Adipocyte (in vitro differentiated cells): ENCODE data around the gene CFAP299.

ENCODE experiments used
- DNase-seq: peaks from one replicate; pipeline ENCODE4 v3.0.0-alpha.2; 2015; ENCODE audit warnings: low read depth
- H3K27me3 ChIP-seq: replicated peaks from 2 replicates; pipeline ENCODE4 v1.7.0; 2013; ENCODE audit warnings: mild to moderate bottlenecking, low read length, moderate library complexity; ENCODE audit not compliant: control insufficient read depth, insufficient read depth
- H3K36me3 ChIP-seq: 2 replicates; pipeline ENCODE4 v1.7.0; 2013; ENCODE audit warnings: low read length, mild to moderate bottlenecking, moderate library complexity; ENCODE audit not compliant: control insufficient read depth, insufficient read depth, severe bottlenecking
- H3K4me1 ChIP-seq: 2 replicates; pipeline ENCODE4 v1.7.0; 2013; ENCODE audit warnings: mild to moderate bottlenecking, low read length, moderate library complexity; ENCODE audit not compliant: control insufficient read depth, insufficient read depth
- H3K4me3 ChIP-seq: 2 replicates; pipeline ENCODE4 v1.7.0; 2013; ENCODE audit warnings: mild to moderate bottlenecking, low read length, moderate library complexity
- H3K9ac ChIP-seq: 2 replicates; pipeline ENCODE4 v1.7.0; 2013; ENCODE audit warnings: mild to moderate bottlenecking, low read length, moderate library complexity
- H3K9me3 ChIP-seq: 2 replicates; pipeline ENCODE4 v1.7.0; 2013; ENCODE audit warnings: mild to moderate bottlenecking, low read length, moderate library complexity; ENCODE audit not compliant: control insufficient read depth

Gene CFAP299

DNA sequence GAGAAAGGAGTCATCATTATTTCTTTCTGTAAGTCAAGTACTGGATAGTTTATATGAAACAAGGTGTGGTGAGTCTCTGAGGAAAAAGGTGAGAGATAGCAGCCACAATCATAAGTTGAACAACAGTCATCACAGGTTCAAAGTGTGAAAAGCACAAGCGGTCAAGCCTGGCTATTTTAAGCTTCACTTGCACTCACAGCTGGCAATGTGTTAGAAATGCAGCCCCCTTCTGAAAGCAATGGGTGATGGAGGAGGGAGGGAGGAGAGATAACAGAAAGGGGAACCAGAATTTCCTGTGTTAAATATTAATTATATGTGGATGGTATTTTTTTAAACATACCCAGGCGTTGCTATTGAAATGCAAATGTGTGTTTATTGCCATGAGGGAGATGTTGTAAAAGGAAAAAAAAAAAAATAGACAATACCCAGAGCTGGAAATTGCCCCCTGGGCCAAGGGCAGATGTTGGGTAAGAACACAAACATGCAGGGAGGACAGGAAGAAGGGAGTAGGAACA, 668.1 kb downstream of the CFAP299 start:
- no peaks in the 10 kb centered on the region for H3K9me3 ChIP-seq
- no peak overlapping the region for H3K9ac ChIP-seq
- no peaks in the 10 kb centered on the region for H3K36me3 ChIP-seq
- H3K4me1 ChIP-seq: no peaks in the 10 kb centered on the region
- H3K27me3 ChIP-seq: no peaks in the 10 kb centered on the region
- no peak for DNase-seq
- H3K4me3 ChIP-seq: no peak overlapping the region

DNA sequence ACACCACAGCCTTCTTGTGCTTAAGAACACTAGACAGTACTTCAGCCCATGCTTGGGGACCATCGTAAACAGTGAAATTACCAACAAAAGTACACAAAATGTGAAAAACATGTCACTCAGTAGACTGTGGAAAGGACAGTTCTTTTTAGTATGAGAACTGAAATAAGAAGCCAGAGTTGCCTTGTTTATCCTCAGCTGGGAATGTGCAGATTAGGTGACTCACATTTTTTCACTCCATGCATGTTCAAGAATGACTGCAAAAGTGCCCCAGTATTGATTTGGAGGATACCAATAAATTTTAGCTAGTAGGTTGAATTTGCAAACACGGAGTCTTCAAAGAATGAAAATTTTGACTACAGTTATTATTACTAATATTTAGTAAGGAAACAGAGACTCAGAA, 671.9 kb downstream of the CFAP299 start:
- DNase-seq: no peak
- H3K27me3 ChIP-seq: no peaks in the 10 kb centered on the region
- no peak overlapping the region for H3K9ac ChIP-seq
- H3K4me3 ChIP-seq: no peak overlapping the region
- H3K4me1 ChIP-seq: no peaks in the 10 kb centered on the region
- H3K9me3 ChIP-seq: no peaks in the 10 kb centered on the region
- H3K36me3 ChIP-seq: no peaks in the 10 kb centered on the region
